ENCODE data around the gene CD79A.
A peak's percentile ranks its signal among the peaks of the same experiment; 100 is the strongest.

CD79A gene

GRCh38 chr19:41920882-41921576 lies 44.0 kb downstream of the CD79A start:
- no peak for DNase-seq

DNA sequence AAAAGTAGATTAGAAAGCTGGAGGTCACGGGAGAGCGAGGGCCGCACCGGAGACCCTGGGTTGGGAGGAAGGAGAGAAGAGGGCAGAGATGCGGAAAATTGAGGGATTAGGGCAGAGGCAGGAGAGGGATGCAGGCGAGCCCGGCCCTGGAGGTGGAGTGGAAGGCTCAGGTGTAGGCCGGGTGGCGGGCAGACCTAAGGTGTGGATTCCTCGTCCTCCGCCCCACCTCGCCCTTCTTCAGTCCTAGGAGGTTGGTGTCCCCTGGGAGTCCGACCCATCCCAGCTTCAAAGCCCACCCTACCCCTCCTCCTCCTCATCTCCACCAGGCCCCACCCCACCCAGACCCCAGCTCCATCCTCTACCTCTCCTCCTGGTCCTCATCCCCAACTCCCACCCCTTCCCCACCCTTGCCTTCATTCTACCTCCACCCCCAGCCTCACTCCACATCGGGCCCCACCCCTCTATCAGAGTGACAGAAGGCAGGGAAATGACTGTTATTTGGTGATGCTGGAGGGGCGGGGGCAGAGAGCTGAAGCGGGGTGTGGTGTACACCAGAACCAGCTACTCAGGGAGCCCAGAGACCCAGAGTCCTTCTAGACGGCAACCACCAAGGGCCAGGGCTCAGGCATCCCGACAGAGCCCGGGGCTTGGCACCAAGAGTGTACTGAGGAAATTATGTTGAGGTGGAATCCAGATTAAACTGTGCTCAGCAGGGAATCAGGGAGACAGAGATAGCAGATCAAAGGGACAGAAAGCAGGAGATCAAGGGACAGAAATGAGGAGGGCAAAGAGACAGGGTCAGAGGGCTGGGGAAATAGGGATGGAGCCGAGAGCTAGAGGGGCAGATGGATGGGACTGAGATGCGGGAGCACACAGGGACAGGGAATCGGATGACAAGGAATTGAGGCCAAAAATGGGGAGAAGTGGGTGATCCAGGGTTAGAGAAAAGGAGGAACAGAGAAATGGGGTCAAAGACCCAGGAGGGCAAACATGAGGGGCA lies 44.8 kb downstream of the CD79A start:
- DNase-seq = no peak

DNA sequence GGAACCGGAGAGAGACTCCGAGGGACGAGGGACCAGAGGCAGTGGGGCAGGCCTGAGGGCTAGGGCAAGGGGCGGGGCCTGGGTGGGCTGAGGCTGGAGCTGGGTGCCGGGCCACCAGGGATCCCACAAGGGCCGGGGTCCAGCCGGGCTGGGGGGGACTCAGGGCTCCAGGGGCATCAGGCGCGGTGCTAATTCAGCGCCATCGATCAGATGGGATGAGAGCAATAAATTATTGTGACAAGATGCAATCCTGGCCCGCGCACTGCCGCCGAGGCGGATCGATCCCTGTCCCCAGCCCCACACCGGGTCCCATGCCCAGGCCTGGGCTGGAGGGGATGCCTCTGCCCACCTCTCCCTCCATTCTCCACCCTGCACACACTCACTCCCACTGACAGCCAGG lies 45.5 kb downstream of the CD79A start:
- DNase-seq = no peak

DNA sequence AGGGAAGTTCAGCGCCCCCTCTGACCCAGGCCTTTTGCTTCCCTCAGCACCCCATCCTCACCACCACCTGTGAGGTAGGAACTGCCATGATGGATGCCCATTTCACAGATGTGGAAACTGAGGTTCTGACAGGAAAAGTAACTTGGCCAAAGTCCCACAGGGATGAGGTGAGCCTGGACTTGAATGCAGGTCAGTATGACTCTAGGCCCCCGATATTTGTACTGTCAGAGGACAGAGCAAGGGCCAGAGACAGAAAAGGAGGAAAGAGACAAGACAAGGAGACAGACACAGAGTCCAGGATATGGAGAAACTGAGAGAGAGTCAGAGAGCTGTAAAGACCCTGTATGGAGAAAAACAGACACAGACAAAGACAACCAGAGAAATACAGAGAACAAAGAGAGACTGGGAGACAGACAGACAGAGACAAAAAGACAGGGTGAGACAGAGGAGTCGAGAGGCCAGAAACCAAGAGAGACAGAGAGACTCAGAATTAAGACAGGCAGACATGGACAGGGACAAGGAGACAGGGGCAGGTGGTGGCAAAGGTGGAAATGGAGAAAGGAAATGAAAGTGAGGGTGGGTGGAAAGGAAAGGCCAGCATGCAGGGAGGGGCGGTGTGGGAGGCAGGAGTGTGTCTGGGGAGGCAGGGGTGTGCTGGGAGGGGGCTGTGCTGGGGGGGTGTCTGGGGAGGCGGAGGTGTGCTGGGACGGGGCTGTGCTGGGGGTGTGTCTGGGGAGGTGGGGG lies 46.1 kb downstream of the CD79A start:
- no peak for DNase-seq

DNA sequence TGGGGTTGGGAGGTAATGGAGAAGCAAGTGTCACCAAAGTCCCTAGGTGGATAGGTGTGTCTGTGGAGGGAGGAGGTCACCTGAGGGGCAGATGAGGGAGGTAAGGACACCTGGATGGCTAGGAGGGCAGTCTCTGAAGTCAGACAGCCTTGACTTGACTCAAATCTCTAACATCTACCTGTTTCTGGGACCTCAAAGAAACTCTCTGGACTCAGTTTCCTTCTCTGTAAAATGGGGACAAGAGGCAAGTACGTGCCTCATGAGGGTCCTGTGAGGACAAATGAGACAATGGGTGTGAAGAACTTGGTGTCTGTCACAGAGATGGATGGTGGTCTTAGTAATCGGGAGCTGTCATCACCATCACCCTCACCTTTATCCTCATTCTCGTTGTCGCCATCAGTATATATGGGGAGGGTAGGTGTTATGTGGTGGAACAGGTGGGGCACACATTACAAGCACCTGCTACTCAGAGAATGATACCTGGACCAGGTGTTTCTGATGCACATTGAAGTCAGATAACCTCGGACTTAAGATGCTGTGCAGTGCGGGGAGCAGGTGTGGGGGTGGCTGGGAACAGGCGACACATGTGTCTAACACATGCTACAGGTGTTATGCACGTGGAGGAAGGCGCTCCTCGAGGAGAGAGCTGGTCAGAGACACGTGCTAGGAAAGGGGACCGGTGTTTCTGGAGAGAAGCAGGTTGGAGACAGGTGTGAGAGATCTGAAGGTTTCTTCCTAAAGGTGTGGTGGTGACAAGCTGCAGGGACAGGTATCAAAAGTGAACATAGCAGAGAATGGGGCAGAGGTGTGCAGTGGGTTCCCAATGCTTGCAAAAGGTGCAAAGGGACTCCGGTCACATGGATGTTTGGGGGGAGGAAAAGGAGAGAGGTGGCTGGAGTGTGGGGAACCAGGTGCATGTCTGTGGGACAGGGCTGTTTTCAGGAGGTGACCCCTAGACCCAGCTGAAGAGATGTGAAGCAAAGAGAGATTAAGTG lies 47.4 kb downstream of the CD79A start:
- peak; percentile 52 for DNase-seq

DNA sequence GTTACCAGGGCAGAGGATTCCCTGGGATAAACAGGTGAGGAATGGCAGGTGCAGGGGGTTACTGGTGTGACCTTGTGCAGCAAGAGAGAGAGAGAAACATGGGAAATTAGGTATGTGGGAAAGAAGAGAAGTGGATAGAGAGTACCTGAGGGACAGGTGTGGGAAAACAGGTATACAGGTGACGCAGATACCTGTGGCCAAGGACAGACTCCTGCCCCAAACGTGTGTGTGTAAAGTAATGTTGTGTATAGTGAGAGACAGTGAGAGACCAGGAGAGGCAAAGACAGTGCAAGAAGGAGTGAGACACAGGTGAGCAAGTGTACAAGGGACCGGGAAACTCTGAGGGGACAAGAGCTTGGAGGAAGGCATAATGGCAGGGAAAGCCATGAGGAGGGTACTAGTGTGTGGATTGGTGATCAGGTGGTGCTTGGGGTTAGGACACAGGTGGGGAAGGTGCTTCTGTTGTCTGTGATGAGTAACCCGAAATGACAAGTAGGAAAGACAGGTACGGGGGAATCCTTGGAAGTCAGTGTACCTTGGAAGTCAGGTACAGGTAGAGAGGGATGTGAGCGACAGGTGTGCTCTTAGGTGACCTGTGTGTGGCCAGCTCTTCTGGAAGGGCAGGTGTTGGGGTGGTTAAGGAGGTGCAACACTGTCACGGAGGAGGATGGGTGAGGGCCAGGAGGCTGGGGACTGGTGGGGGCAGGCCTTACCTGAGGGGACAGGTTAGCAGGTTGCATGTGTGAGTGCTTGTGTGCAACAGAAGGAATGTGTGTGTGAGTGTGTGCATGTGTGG lies 48.3 kb downstream of the CD79A start:
- DNase-seq = peak; percentile 32

- DNase-seq = no peak
Observed at GRCh38 chr19:41926028-41926762, 49.1 kb downstream of the CD79A start.

DNA sequence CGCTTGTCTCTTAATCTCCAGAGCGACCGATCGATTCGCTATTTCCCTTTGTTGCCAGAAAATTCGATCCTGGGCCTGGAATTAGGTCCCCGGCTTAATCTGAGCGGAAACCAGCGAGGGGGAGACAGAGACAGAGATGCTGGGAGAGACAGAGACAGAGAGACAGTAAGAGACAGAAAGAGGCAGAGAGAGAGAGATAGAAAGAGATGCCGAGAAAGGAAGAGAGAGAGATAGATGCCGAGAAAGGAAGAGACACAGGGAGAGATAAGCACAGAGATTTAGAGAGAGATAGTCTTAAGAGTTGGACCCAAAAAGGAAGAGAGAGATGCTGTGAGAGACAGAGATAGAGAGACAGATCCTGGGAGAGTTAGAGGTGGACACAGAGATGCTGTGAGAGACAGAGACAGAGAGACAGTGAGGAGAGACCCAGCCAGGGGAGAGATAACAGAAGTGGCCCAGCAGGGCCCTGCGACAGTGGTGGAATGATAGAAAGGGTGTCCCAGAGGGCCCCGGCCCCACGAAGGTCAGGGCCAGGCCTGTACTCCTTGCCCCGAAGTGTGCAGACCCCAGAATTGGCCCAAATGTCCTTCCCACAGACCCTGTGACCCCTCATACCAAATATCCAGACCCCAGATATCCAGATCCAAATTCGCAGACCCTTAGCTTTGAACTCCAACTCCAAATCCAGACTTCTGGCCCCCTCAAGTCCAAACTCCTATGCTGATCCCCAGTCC lies 49.9 kb downstream of the CD79A start:
- DNase-seq = no peak

GRCh38 chr19:41927497-41928192 lies 50.6 kb downstream of the CD79A start:
- no peak for DNase-seq

DNA sequence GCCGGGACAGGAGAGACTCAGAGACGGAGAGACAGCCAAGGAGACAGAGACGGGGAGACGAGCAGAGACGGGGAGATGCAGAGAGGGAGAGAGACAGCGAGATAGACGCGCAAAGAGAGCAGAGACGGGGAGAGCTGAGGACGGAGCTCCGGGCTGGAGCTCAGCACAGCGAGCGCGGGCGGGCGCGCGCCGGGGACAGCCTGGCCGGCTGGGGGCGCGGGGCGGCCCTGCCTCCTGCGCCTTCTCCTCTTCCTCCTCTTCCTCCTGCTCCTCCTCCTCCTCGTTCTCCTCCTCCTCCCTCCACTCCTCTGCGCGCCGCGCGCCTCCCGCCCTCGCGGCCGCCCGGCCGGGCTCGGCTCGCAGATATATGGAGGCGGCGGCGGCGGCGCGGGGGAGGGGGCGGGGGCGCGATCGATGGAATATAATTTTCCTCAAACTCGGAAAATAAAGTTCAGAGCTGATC lies 51.2 kb downstream of the CD79A start, which contains the start of gene ERFL:
Gene ERFL, minus strand, starts transcription at position 229 of the 463 bp plus-strand sequence. CDS start 15,530 bp downstream, outside the sequence.
- peak; percentile 28 for DNase-seq

- DNase-seq = peak; percentile 29
Observed at GRCh38 chr19:41928754-41929535, 51.9 kb downstream of the CD79A start.

GRCh38 chr19:41929536-41930071 lies 52.5 kb downstream of the CD79A start:
- no peak for DNase-seq

DNA sequence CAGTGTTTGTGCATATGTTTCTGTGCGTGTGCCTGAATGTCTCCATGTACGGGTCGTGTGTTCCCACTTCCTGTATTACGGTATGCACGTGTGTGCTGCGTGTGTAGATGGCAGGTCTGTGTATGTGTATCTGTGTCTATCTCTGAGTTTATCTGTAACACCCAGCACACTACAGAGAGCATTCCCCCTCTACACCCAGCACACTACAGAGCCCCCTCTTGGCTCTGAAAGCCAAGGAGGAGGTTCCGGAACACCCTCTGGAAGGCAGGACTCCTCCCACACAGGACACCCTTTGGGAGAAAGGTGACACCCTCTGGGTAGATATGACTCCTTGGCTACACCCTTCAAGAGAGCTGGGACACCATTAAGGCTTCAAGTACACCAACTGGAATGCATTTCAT lies 53.2 kb downstream of the CD79A start:
- DNase-seq = no peak

All from NCI-H146 (cell line).